GM21367 (cell line): ENCODE data around the gene SRC.

Experiments
- ATAC-seq: cut with Tn5 transposase; IDR thresholded peaks from one replicate; pipeline ENCODE4 v1.9.1; 2021; ENCODE audit not compliant: unreplicated experiment

The SRC gene

GRCh38 chr20:37345339-37346235 is at the start of gene SRC:
TSS of gene SRC (plus strand) at chr20:37346140. CDS start at chr20:37384154, 38,014 bp downstream.
- ATAC-seq = no peak

- no peak for ATAC-seq
These were observed 49.6 kb upstream of the SRC start for GRCh38 chr20:37296371-37296770.

GRCh38 chr20:37297066-37297736 is 48.7 kb upstream of the SRC start:
- no peak for ATAC-seq

GRCh38 chr20:37298190-37298939 is 47.6 kb upstream of the SRC start:
- ATAC-seq = peak; percentile 52

GRCh38 chr20:37299718-37300528 is 46.0 kb upstream of the SRC start:
- ATAC-seq = no peak

DNA sequence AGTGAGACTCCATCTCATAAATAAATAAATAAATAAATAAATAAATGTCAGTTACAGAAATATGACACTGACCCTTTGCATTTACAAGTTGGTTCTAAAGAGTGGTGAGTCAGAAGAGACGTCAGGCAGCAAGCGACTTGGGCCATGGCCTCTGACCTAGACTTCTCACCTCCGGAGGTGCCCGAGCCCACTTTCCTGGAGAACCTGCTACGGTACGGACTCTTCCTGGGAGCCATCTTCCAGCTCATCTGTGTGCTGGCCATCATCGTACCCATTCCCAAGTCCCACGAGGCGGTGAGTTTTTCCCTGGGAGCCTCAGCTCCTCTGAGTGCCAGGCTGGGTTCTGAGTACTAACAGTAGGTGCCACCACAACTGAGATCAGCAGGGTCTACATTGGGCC is 44.8 kb upstream of the SRC start:
- no peak for ATAC-seq

DNA sequence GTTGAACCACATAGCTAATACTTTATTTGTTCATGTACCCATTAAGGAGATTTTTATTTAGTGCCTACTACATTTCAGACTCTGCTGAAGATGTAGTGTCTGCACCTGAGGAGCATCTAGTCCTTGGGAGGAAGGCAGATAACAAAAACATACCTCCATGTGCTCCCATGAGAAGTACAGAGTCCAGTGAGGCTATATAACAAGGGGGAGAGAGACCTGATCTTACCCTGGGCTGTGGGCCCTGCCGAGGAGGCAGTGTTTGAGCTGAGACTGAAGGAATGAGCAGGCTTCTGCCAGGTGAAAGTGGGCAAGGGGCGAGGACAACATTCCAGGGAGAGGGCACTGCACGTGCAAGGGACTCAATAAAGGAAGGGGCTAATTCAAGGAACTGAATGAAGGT is 44.4 kb upstream of the SRC start:
- no peak for ATAC-seq

DNA sequence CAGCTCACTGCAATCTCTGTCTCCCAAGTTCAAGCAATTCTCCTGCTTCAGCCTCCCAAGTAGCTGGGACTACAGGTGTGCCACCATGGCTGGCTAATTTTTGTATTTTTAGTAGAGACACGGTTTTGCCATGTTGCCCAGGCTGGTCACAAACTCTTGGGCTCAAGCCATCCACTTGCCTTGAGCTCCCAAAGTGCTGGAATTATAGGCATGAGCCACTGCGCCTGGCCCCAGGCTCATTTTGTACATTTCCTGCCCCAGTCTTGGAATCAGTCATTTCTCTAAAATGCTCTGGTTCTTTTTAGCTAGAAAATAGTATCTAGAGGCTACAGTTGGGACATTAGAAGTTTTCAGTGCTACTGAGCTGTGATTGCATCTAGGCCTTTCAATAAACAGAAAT is 43.0 kb upstream of the SRC start:
- ATAC-seq = no peak

GRCh38 chr20:37303637-37304036 is 42.3 kb upstream of the SRC start:
- no peak for ATAC-seq

GRCh38 chr20:37305079-37305478 is 40.9 kb upstream of the SRC start:
- ATAC-seq = no peak

- no peak for ATAC-seq
These were observed 40.1 kb upstream of the SRC start for GRCh38 chr20:37305839-37306238.

DNA sequence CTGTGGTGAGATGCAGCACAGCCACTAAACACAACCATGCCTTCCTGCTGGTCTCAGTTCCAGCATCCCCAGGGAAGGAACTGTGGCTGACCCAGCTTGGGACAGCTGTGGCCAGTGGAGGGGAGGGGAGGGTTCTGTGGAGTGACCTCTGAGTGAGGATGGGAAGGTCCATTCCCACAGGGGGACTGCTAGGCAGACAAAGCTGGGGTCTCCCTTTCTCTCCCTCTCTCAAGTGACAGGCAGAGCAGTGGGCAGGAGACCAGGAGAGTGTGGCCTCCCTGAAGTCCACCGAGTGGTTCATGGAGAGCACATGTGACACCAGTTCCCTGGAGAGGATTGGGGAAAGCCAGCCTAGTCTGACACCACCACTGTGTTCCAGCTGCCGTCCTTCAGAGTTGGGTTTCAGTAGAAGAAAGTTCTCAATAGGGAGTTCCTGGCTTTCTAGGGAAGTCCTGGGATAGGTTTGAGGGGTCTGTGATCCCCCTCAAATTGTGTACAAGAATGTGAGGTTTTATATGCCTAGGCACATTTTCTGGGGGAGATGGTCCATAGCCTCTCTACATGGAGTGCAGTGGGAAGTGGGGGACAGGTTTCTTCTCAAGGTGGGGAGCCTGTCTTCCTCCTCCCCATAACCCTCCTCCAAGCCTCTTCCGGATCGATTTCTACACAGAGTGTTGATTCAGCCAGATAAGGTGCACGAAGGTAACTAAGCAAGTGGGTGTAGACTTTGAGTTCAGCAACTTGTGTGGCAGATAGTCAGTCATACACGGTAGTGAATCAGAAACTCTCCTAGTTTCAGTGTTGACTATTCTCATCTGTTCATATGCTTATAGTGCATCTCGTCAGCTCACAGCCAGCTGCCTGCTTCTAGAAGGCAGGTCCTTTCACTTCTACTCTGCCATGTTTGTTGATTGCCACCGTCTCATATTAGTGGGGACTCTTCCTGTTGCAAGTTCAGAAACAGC is 37.6 kb upstream of the SRC start:
- peak; percentile 72 for ATAC-seq

DNA sequence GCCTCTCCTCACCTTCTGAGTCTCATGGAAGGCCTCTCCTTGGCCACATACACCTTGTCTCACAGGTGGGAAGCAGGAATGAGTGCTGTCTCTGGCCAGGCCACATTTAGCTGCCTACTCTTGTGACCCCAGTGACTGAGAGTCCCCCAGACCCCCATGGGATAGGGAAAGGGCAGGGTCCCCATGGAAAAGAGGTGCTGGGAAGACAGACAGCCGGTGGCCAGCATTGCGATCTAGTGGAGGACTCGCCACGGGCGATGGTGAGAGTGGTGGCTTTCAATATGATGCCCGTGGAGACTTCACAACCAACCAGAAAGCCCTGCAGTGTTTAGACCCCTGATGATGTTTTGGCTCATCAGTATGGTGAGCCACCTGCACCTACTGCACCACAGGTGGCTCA is 36.6 kb upstream of the SRC start:
- ATAC-seq = no peak

GRCh38 chr20:37309936-37310590 is 35.9 kb upstream of the SRC start:
- no peak for ATAC-seq

DNA sequence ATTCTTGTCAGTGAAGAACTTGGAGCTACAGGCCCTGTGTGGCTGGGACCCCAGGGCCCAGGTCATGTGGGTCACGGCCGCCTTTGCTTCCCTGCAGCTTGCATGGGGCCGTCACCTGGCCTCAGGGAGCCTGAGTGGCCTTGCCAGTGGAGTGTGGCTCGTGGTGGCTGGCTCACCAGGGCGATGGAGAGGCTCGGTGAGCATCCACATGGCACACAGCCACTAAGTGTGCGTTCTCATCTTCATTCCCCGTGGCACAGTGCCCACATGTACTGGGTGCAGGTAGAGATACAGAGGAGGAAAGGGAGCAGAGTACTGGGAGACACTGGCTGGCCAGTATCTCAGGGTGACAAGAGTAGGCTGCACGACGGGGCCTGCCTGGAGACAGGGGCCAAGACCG is 35.0 kb upstream of the SRC start:
- ATAC-seq = no peak

DNA sequence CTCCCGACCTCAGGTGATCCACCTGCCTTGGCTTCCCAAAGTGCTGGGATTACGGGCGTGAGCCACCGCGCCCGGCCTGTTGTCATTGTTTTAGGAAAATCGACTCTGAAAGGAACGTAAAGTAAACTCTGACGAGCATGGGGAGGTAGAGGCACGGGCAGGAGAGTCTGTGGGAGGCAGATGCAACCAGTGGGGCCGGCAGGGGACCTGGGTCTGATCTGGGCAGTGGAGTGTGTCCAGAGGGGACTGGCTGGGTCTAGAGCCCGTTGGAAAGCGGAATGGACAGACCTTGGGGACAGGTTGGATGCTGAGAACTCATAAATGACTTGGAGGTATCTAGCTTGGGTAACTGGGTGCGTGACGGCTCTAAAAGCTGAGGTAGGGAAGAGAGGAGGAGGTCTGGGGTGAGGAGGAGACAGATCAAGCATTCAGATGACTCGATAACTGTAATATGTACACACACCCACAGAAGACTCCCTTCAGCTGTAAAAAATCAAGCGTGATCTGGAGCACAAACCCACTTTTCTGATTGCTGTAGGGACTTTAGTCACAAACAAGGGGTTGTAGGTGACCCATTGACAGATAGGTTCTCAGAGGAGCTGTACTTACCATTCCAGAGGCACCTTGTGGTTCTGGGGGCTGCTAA is 34.1 kb upstream of the SRC start:
- no peak for ATAC-seq

DNA sequence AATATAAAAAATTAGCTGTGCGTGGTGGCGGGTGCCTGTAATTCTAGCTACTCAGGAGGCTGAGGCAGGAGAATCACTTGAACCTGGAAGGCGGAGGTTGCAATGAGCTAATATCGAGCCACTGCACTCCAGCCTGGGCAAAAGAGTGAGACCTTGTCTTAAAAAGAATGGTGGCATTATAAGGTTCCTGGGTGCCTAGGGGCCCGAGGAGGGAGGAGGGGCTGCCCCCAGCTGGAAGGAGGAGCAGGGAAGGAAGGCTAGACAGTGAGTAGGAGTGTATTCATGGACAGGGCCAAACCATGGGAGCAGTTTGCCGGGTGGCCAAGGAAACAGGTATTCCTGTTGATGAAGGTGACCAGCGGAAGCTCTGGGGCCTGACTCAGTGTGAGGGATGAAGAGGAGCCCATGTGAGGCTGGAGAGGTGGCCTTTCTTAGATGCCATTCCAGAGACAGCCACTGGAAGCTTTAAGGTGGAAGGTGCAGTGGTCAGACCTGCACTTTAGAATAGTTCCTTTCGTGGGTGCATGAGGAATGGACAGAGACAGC is 32.3 kb upstream of the SRC start:
- ATAC-seq = no peak

GRCh38 chr20:37314099-37314498 is 31.8 kb upstream of the SRC start:
- no peak for ATAC-seq
